ENCODE measurements around the gene SEMA3C. TPM values are rescaled to one million over a fixed set of nuclear protein-coding genes. Genes with fewer than 3 reads are reported as not detected.

SEMA3C gene
- total and polyA plus RNA-seq, 11 donors, result 11.7 to 110 (median 67.6) TPM

DNA sequence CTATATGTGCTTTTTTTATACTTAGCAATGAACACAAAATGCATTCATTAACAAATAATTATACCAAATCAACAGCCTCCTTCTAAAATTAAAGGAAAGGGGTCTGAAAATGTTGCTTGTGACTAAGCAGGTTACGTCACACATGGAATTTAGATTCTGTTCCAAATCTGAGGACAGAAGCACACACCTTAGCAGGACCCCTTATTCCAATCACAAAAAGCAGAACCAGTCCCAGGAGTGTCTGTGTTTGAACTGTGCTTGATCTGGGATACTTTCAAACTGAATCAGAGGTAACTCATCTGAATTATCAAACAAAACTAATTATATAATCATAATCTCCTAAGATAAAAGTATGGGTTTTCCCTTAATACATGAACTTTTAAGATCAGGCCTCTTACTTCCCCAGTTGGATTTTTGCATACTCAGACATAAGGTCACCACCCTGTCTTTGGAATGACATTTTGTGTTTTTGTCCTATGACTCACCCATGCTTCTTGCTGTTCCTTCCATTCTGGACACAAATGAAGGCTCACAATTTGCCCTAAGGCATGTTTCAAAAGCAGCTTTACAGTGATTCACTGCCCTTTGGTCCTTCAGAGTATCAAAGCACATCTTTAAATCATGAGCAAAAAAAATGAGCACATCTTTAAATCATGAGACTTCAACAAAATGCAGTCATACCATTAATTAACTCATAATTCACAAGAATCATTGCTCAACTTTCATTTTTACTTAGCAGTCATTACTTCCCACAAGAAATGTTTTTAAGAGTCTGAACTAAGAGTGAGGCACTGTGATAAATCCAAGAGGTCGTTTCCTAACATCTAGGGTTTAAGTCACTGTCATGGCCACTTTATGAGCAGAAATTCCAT is 35.5 kb downstream of the SEMA3C start:
- ATAC-seq (peak; percentile 62 to 92 (median 78)), DNase-seq (no peak)
- Histone ChIP-seq H3K27me3 (no peaks in the 10 kb centered on the region), H3K4me1 (peaks cover 0 to 46% (median 8%) of the 10 kb centered on the region in 12 donors), H3K9me3 (no peaks in the 10 kb centered on the region), H3K27ac (peak overlapping the region in 11 of 12 donors; percentile 26 to 77 (median 53)), H3K4me3 (no peak overlapping the region), H3K36me3 (peaks cover 0 to 5% (median 0%) of the 10 kb centered on the region in 9 donors)
- TF ChIP-seq, protein P1, sequence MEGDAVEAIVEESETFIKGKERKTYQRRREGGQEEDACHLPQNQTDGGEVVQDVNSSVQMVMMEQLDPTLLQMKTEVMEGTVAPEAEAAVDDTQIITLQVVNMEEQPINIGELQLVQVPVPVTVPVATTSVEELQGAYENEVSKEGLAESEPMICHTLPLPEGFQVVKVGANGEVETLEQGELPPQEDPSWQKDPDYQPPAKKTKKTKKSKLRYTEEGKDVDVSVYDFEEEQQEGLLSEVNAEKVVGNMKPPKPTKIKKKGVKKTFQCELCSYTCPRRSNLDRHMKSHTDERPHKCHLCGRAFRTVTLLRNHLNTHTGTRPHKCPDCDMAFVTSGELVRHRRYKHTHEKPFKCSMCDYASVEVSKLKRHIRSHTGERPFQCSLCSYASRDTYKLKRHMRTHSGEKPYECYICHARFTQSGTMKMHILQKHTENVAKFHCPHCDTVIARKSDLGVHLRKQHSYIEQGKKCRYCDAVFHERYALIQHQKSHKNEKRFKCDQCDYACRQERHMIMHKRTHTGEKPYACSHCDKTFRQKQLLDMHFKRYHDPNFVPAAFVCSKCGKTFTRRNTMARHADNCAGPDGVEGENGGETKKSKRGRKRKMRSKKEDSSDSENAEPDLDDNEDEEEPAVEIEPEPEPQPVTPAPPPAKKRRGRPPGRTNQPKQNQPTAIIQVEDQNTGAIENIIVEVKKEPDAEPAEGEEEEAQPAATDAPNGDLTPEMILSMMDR (IDR thresholded peaks at IDR 0.05), result no peak
- no peak for TF ChIP-seq POLR2A (IDR thresholded peaks at IDR 0.05)
- intact Hi-C loops (cut with DNase I), result no loop called here
- 45 to 66% (median 49%) methylated on average over 2 of the region's 2 CpGs for WGBS, 4 donors

DNA sequence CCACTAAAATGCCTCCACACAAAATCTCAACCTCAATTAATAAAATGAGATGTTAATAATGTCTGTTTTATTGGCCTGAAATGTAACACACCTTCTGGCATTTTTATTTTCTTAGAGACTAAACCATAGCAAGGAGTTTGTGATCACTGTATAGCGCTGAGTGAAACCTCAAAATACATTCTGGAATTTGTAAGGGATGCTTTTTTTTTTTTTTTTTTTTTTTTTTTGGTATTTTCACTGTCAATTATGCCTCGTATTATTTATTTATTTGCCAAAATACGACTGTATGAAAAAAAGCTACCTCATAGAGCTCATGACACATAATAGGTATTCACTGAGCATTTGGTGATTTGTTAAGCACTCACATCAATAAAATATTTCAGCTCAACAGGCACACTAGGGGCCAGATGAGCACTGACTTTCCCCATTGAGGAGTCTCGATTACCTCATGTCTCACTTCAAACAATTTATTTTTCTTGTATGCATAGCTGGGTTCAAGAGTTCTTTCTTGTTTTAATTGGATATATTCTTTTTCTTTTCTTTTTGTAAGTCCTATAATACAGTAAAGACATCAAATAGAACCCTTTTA is 36.5 kb downstream of the SEMA3C start:
- no peaks in the 10 kb centered on the region for H3K9me3 ChIP-seq
- no peak overlapping the region for H3K4me3 ChIP-seq
- TF ChIP-seq POLR2A (IDR thresholded peaks at IDR 0.05), result no peak
- TF ChIP-seq, protein P1 (IDR thresholded peaks at IDR 0.05), result no peak
- 79 to 93% (median 89%) methylated on average over 4 of the region's 4 CpGs for WGBS, 4 donors
- no peaks in the 10 kb centered on the region for H3K36me3 ChIP-seq
- H3K27me3 ChIP-seq, result no peaks in the 10 kb centered on the region
- peak overlapping the region in 2 of 12 donors; percentile 59 to 67 for H3K27ac ChIP-seq
- intact Hi-C loops (cut with DNase I), result no loop called here
- peaks cover 0 to 46% (median 8%) of the 10 kb centered on the region in 12 donors for H3K4me1 ChIP-seq
- ATAC-seq, result no peak
- no peak for DNase-seq

DNA sequence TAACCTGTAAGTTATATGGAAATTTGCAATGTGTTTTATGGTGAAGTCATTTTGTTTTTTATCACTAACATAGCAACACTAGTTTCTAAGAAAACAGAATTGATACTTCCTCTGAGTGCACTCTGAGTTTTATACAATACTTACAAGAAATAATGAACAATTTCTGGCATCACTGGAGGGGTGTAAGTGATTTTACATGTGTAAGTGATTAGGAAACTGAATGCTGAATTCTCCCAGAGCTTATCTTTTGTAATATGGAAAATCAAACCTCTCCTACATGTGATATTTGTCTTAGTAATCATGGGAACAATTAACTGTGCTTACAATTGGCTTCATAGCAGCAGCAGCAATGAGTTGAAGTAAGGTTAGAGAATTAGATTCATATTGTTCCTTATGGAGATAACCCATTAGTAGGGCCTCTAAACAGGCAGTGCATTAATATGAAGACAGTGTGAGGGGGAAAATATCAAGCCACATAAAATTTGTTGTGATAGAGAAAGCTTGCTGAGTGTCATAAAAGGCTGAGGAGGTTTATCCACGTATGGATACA is 37.4 kb downstream of the SEMA3C start:
- H3K9me3 ChIP-seq, result no peaks in the 10 kb centered on the region
- H3K36me3 ChIP-seq, result no peaks in the 10 kb centered on the region
- intact Hi-C loops (cut with DNase I), result no loop called here
- no peak for TF ChIP-seq POLR2A (IDR thresholded peaks at IDR 0.05)
- TF ChIP-seq, protein P1 (IDR thresholded peaks at IDR 0.05), result no peak
- DNase-seq (no peak), ATAC-seq (no peak)
- peaks cover 0 to 51% (median 9%) of the 10 kb centered on the region in 12 donors for H3K4me1 ChIP-seq
- no peak overlapping the region for H3K4me3 ChIP-seq
- peak overlapping the region in 1 of 12 donors; percentile 6 for H3K27ac ChIP-seq
- 66 to 84% (median 81%) methylated on average over 1 of the region's 1 CpG for WGBS, 4 donors
- H3K27me3 ChIP-seq, result no peaks in the 10 kb centered on the region

DNA sequence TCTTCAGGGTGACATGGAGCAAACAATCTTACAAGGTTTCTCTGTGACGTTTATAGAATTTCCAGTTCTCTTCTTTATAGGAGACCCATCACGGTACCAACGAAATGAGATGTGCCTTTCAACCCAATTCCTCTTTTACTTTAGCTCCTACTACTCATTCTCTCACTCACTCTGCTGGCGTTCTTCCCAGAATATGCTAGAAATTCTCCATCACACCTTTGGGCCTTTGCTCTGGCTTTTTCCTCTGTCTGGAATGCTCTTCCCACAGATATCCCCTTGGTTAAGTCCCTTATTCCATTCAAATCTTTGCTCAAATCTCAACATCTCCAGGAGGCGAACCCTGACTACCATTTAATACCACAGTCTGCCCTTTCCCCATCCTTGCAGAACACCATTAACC is 39.0 kb downstream of the SEMA3C start:
- H3K36me3 ChIP-seq, result no peaks in the 10 kb centered on the region
- no peaks in the 10 kb centered on the region for H3K27me3 ChIP-seq
- DNase-seq, result peak in 1 of 5 donors; percentile 12
- H3K4me3 ChIP-seq, result no peak overlapping the region
- H3K27ac ChIP-seq, result peak overlapping the region in 4 of 12 donors; percentile 1 to 15 (median 7)
- H3K9me3 ChIP-seq, result no peaks in the 10 kb centered on the region
- intact Hi-C loops (cut with DNase I), result no loop called here
- no peak for TF ChIP-seq POLR2A (IDR thresholded peaks at IDR 0.05)
- TF ChIP-seq, protein P1 (IDR thresholded peaks at IDR 0.05), result no peak
- H3K4me1 ChIP-seq, result peaks cover 0 to 41% (median 9%) of the 10 kb centered on the region in 12 donors
- ATAC-seq, result peak in 3 of 4 donors; percentile 54 to 73 (median 64)
- 48 to 54% (median 52%) methylated on average over 5 of the region's 5 CpGs for WGBS, 4 donors
